ENCODE results near the gene DCAF10. TPM values are rescaled to one million over a fixed set of nuclear protein-coding genes. Genes with fewer than 3 reads are reported as not detected.

Gene DCAF10
- total RNA-seq, 1 experiment from 2014 or later = 22.6 TPM

- no peak for TF ChIP-seq EZH2 (IDR thresholded peaks at IDR 0.05; ENCODE audit: low read depth)
- no peak for TF ChIP-seq CTCF (conservative IDR thresholded peaks at IDR 0.05)
Observed at GRCh38 chr9:37902131-37902530, 101.5 kb downstream of the DCAF10 start.

GRCh38 chr9:37902796-37903646 lies 102.4 kb downstream of the DCAF10 start:
- no peak for DNase-seq
- Histone ChIP-seq H4K20me1 (ENCODE audit: insufficient read depth) (no peaks in the 10 kb centered on the region; the same call in 1 of the 2 replicates), H3K27ac (peak overlapping the region; percentile 42), H3F3A (ENCODE audit: insufficient read depth, low read depth) (peaks cover 9% of the 10 kb centered on the region; the same call in 1 of the 2 replicates), H3K4me3 (peak overlapping the region; percentile 76), H3K4me1 (replicated peaks; ENCODE audit: insufficient read depth) (peaks cover 11% of the 10 kb centered on the region), H3K36me3 (ENCODE audit: low read depth) (peaks cover 7% of the 10 kb centered on the region; the same call in 1 of the 2 replicates), H3K4me2 (peak overlapping the region; percentile 95), H3K27me3 (ENCODE audit: insufficient read depth, low read depth) (no peaks in the 10 kb centered on the region), H3K9me3 (ENCODE audit: insufficient read depth, low read depth) (no peaks in the 10 kb centered on the region), H2AFZ (peak overlapping the region; percentile 62), H3K9me2 (ENCODE audit: insufficient read depth) (no peaks in the 10 kb centered on the region), H3K79me2 (ENCODE audit: low read depth) (peaks cover 22% of the 10 kb centered on the region; the same call in 1 of the 2 replicates)
- BruUV-seq (replicated peaks) = no TSS peak
- ChIA-PET POLR2A (ENCODE audit: unreplicated experiment) (no interaction called here), CTCF (interaction anchor here (0.7 kb wide), 1 partner anchor 11 kb away, joined by 3 read pairs; no protein-coding TSS in a partner anchor)
- TF ChIP-seq CTCF (conservative IDR thresholded peaks at IDR 0.05) (no peak), EZH2 (IDR thresholded peaks at IDR 0.05; ENCODE audit: low read depth) (no peak)
- intact Hi-C loops (cut with micrococcal nuclease; ENCODE audit: unreplicated experiment) = loop anchor here (5.0 to 10.0 kb wide), 4 partner anchors 156 to 499 kb away; partner anchors contain the start of gene POLR1E

More at GRCh38 chr9:37902131-37902530, 101.5 kb downstream of the DCAF10 start:
- CTCF ChIA-PET = no interaction called here
- Histone ChIP-seq H3K36me3 (ENCODE audit: low read depth) (peaks cover 7% of the 10 kb centered on the region; the same call in 1 of the 2 replicates), H3K4me2 (peak overlapping the region; percentile 95), H3K9me2 (ENCODE audit: insufficient read depth) (no peaks in the 10 kb centered on the region), H3K9me3 (ENCODE audit: insufficient read depth, low read depth) (no peaks in the 10 kb centered on the region), H3K27me3 (ENCODE audit: insufficient read depth, low read depth) (no peaks in the 10 kb centered on the region), H3K79me2 (ENCODE audit: low read depth) (peaks cover 22% of the 10 kb centered on the region; the same call in 1 of the 2 replicates), H3F3A (ENCODE audit: insufficient read depth, low read depth) (peaks cover 9% of the 10 kb centered on the region; the same call in 1 of the 2 replicates), H3K4me1 (replicated peaks; ENCODE audit: insufficient read depth) (peaks cover 11% of the 10 kb centered on the region), H4K20me1 (ENCODE audit: insufficient read depth) (no peaks in the 10 kb centered on the region; the same call in 1 of the 2 replicates), H3K4me3 (peak overlapping the region; percentile 76; the same call in 1 of the 2 replicates), H3K27ac (no peak overlapping the region), H2AFZ (no peak overlapping the region)
- intact Hi-C loops (cut with micrococcal nuclease; ENCODE audit: unreplicated experiment) = loop anchor here (5.0 to 10.0 kb wide), 4 partner anchors 155 to 500 kb away; partner anchors contain the start of gene POLR1E
- DNase-seq = no peak
- no TSS peak for BruUV-seq (replicated peaks)
- POLR2A ChIA-PET (ENCODE audit: unreplicated experiment) = no interaction called here

- intact Hi-C loops (cut with micrococcal nuclease; ENCODE audit: unreplicated experiment) = loop anchor here (2.0 to 10.0 kb wide), 6 partner anchors 157 to 498 kb away; partner anchors contain the start of genes POLR1E and SHB
- Histone ChIP-seq H3K4me2 (peak within 1 kb of the TSS; percentile 95), H3K27me3 (ENCODE audit: insufficient read depth, low read depth) (no peaks in the 10 kb centered on the region), H3K9me3 (ENCODE audit: insufficient read depth, low read depth) (no peaks in the 10 kb centered on the region), H3K4me3 (peak within 1 kb of the TSS; percentile 76), H3K27ac (peak within 1 kb of the TSS; percentile 42), H3F3A (ENCODE audit: insufficient read depth, low read depth) (peaks cover 13% of the 10 kb centered on the region; the same call in 1 of the 2 replicates), H2AFZ (peak within 1 kb of the TSS; percentile 62), H4K20me1 (ENCODE audit: insufficient read depth) (no peaks in the 10 kb centered on the region; the same call in 1 of the 2 replicates), H3K9me2 (ENCODE audit: insufficient read depth) (no peaks in the 10 kb centered on the region), H3K4me1 (replicated peaks; ENCODE audit: insufficient read depth) (peaks cover 18% of the 10 kb centered on the region), H3K36me3 (ENCODE audit: low read depth) (peaks cover 5% of the 10 kb centered on the region; the same call in 1 of the 2 replicates), H3K79me2 (ENCODE audit: low read depth) (peaks cover 22% of the 10 kb centered on the region; the same call in 1 of the 2 replicates)
- CTCF ChIA-PET = interaction anchor here (0.7 kb wide), 1 partner anchor 10 kb away, joined by 3 read pairs; no protein-coding TSS in a partner anchor
- BruUV-seq (replicated peaks) = TSS peak; percentile 43
- peak; percentile 74 to 90 for DNase-seq
- TF ChIP-seq CTCF (conservative IDR thresholded peaks at IDR 0.05) (peak; percentile 76; the same call in 1 of the 2 replicates), EZH2 (IDR thresholded peaks at IDR 0.05; ENCODE audit: low read depth) (no peak)
- POLR2A ChIA-PET (ENCODE audit: unreplicated experiment) = no interaction called here
Observed at GRCh38 chr9:37903647-37904444, 103.2 kb downstream of the DCAF10 start, which contains the start of gene SLC25A51. TSS of gene SLC25A51 (minus strand) at chr9:37904127. CDS start at chr9:37888550, 15,577 bp downstream.
